Measurements from ENCODE around the gene ELSPBP1.
"Not testable (repeated sequence)": the region's sequence is repeated elsewhere in the genome, so short reads cannot be mapped to it uniquely, and the experiment has no call there.

ELSPBP1 gene

DNA sequence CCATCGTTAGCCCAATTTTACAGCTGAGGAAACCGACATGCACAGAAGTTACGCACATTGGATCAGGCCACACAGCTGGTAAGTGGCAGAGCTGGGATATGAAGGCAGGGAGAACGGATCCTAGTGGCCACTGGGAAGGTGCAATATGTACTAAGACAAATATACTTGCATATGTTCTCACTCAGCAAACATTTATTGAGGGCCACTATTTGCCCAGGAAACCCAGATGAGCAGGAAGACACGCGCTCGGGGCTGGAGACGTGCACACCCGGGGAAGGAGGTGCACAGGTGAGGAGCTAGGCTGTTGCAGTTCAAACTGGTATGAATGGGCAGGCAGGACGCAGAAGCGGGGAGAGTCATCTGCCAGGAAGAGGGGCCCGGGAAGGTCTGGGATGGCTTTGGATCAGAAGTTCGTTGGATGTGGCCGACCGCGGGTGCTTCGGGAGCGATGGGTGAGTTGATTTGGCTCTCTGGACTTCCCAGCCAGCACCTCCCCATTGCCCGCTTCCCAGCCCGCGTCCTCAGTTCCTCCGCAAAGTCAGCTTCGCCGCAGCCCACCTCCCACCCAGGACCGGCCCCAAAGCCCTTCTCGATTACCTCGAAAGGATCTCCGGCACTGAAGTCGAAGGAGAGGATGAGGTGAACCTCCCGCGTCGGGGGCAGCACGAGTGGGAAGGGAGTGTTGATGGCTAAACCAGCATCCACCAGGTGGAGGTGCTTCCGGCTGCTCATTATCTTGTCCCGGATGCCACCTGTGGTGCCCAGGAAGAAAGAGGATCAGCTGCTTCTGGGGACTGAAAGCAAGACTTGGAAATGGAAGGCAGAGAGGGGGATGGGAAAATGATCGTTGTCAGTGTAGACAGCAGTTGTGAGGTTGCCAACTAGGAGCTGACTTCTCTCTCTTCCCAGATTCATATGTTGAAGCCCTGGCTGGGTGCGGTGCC lies 67.2 kb downstream of the ELSPBP1 start:
- no peaks in the 10 kb centered on the region for H3K27me3 ChIP-seq (ENCODE audit: insufficient read depth, poor library complexity, severe bottlenecking)
- no peak overlapping the region for H3K4me3 ChIP-seq (replicated peaks; ENCODE audit: insufficient read depth, low read length)
- TF ChIP-seq GABPA (IDR thresholded peaks at IDR 0.05; ENCODE audit: low read depth) (no peak), POLR2AphosphoS5 (IDR thresholded peaks at IDR 0.05; ENCODE audit: low read depth) (no peak), SPI1 (IDR thresholded peaks at IDR 0.05; ENCODE audit: borderline replicate concordance, low read depth) (no peak)
- TF ChIP-seq, protein P1, sequence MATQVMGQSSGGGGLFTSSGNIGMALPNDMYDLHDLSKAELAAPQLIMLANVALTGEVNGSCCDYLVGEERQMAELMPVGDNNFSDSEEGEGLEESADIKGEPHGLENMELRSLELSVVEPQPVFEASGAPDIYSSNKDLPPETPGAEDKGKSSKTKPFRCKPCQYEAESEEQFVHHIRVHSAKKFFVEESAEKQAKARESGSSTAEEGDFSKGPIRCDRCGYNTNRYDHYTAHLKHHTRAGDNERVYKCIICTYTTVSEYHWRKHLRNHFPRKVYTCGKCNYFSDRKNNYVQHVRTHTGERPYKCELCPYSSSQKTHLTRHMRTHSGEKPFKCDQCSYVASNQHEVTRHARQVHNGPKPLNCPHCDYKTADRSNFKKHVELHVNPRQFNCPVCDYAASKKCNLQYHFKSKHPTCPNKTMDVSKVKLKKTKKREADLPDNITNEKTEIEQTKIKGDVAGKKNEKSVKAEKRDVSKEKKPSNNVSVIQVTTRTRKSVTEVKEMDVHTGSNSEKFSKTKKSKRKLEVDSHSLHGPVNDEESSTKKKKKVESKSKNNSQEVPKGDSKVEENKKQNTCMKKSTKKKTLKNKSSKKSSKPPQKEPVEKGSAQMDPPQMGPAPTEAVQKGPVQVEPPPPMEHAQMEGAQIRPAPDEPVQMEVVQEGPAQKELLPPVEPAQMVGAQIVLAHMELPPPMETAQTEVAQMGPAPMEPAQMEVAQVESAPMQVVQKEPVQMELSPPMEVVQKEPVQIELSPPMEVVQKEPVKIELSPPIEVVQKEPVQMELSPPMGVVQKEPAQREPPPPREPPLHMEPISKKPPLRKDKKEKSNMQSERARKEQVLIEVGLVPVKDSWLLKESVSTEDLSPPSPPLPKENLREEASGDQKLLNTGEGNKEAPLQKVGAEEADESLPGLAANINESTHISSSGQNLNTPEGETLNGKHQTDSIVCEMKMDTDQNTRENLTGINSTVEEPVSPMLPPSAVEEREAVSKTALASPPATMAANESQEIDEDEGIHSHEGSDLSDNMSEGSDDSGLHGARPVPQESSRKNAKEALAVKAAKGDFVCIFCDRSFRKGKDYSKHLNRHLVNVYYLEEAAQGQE (IDR thresholded peaks at IDR 0.05; ENCODE audit: insufficient replicate concordance, low read depth) = no peak
- no peak overlapping the region for H3K27ac ChIP-seq (replicated peaks)
- DNase-seq (ENCODE audit: low read depth in 1 of 2, low spot score in 1 of 2) = no peak

DNA sequence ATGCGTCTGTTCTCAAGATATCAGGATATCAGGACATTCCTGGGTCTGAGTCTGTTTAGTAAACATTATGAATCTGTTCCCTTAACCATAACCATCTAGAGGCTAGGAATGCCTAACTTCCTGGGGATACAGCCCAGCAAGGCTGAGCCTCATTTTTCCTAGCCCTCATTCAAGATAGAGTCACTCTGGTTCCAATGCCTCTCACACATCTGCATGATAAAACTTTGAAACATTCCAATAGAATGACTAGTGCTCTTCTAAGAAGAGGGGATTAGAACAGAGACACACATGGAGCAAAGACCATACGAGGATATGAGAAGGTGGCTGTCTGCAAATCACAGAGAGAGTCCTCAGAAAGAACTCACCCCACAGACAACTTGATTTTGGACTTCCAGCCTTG lies 70.1 kb downstream of the ELSPBP1 start:
- TF ChIP-seq, protein P1 (IDR thresholded peaks at IDR 0.05; ENCODE audit: insufficient replicate concordance, low read depth) = no peak
- TF ChIP-seq SPI1 (IDR thresholded peaks at IDR 0.05; ENCODE audit: borderline replicate concordance, low read depth) = no peak
- no peak for TF ChIP-seq GABPA (IDR thresholded peaks at IDR 0.05; ENCODE audit: low read depth)
- TF ChIP-seq, protein P2, sequence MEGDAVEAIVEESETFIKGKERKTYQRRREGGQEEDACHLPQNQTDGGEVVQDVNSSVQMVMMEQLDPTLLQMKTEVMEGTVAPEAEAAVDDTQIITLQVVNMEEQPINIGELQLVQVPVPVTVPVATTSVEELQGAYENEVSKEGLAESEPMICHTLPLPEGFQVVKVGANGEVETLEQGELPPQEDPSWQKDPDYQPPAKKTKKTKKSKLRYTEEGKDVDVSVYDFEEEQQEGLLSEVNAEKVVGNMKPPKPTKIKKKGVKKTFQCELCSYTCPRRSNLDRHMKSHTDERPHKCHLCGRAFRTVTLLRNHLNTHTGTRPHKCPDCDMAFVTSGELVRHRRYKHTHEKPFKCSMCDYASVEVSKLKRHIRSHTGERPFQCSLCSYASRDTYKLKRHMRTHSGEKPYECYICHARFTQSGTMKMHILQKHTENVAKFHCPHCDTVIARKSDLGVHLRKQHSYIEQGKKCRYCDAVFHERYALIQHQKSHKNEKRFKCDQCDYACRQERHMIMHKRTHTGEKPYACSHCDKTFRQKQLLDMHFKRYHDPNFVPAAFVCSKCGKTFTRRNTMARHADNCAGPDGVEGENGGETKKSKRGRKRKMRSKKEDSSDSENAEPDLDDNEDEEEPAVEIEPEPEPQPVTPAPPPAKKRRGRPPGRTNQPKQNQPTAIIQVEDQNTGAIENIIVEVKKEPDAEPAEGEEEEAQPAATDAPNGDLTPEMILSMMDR (IDR thresholded peaks at IDR 0.05; ENCODE audit: insufficient read depth, low read length) = no peak
- no peak for TF ChIP-seq POLR2AphosphoS5 (IDR thresholded peaks at IDR 0.05; ENCODE audit: low read depth)
- H3K27me3 ChIP-seq (ENCODE audit: insufficient read depth, poor library complexity, severe bottlenecking) = no peaks in the 10 kb centered on the region
- H3K27ac ChIP-seq (replicated peaks) = no peak overlapping the region
- DNase-seq (ENCODE audit: low read depth in 1 of 2, low spot score in 1 of 2) = no peak
- no peak overlapping the region for H3K4me3 ChIP-seq (replicated peaks; ENCODE audit: insufficient read depth, low read length)

DNA sequence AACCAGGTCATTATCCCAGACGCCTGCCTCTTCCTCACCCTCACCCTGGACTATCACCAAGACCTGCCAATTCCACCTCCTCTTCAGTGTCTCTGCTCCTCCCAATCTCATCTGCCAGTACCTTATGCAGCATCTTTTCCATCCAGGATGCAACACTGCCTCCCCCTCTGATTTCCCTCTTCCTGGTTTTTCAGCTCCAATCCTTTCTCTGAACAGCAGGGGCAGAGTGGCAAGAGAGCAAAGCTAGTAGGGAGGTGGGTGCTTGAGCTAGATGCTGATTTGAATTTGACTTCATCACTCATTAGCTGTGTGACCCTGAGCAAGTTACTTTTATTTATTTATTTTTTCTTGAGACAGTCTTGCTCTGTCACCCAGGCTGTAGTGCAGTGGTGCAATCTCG lies 75.0 kb downstream of the ELSPBP1 start:
- TF ChIP-seq, protein P2 (IDR thresholded peaks at IDR 0.05; ENCODE audit: insufficient read depth, low read length) = no peak
- TF ChIP-seq GABPA (IDR thresholded peaks at IDR 0.05; ENCODE audit: low read depth) = no peak
- no peak for TF ChIP-seq SPI1 (IDR thresholded peaks at IDR 0.05; ENCODE audit: borderline replicate concordance, low read depth)
- TF ChIP-seq POLR2AphosphoS5 (IDR thresholded peaks at IDR 0.05; ENCODE audit: low read depth) = no peak
- TF ChIP-seq, protein P1 (IDR thresholded peaks at IDR 0.05; ENCODE audit: insufficient replicate concordance, low read depth) = no peak

DNA sequence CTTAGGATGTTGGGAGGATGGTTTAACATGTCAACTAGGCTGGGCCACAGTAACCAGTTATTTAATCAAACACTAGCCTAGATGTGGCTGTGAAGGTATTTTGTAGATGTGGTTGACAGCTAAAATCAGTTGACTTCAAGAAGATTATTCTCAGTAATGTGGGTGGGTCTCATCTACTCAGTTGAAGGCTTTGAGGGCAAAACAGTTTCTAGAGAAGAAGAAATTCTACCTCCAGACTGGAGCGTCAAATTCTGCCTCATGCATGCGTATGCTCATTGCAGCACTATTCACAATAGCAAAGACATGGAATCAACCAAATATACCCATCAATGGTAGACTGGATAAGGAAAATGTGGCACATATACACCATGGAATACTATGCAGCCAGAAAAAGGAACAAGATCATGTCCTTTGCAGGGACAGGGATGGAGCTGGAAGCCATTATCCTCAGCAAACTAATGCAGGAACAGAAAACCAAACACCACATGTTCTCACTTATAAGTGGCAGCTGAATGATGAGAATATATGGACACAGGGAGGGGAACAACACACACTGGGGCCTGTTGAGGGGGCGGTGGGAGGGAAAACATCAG lies 75.8 kb downstream of the ELSPBP1 start:
- not testable (repeated sequence) for H3K4me3 ChIP-seq (replicated peaks; ENCODE audit: insufficient read depth, low read length); DNase-seq (ENCODE audit: low read depth in 1 of 2, low spot score in 1 of 2); H3K27me3 ChIP-seq (ENCODE audit: insufficient read depth, poor library complexity, severe bottlenecking); H3K27ac ChIP-seq (replicated peaks)

More for the DNA sequence above, 75.0 kb downstream of the ELSPBP1 start:
- no peak overlapping the region for H3K4me3 ChIP-seq (replicated peaks; ENCODE audit: insufficient read depth, low read length)
- H3K27me3 ChIP-seq (ENCODE audit: insufficient read depth, poor library complexity, severe bottlenecking) = no peaks in the 10 kb centered on the region
- no peak for DNase-seq (ENCODE audit: low read depth in 1 of 2, low spot score in 1 of 2)
- no peak overlapping the region for H3K27ac ChIP-seq (replicated peaks)

Measured in HL-60 (cell line).